Activated naive CD4-positive, alpha-beta T cell (primary cell): ENCODE measurements around the gene JAML.

Experiments used
- DNase-seq, 4 experiments: peaks; one replicate each; lab custom pipeline; 2025; lab: John Stamatoyannopoulos, UW

Gene JAML

GRCh38 chr11:118144301-118145268 is 80.2 kb downstream of the JAML start:
- DNase-seq = no peak
